ENCODE results near the gene ACAD10. TPM values are rescaled to one million over a fixed set of nuclear protein-coding genes. Genes with fewer than 3 reads are reported as not detected.

The ACAD10 gene
- total RNA-seq, 1 donor from 2014 or later: 16.9 TPM

DNA sequence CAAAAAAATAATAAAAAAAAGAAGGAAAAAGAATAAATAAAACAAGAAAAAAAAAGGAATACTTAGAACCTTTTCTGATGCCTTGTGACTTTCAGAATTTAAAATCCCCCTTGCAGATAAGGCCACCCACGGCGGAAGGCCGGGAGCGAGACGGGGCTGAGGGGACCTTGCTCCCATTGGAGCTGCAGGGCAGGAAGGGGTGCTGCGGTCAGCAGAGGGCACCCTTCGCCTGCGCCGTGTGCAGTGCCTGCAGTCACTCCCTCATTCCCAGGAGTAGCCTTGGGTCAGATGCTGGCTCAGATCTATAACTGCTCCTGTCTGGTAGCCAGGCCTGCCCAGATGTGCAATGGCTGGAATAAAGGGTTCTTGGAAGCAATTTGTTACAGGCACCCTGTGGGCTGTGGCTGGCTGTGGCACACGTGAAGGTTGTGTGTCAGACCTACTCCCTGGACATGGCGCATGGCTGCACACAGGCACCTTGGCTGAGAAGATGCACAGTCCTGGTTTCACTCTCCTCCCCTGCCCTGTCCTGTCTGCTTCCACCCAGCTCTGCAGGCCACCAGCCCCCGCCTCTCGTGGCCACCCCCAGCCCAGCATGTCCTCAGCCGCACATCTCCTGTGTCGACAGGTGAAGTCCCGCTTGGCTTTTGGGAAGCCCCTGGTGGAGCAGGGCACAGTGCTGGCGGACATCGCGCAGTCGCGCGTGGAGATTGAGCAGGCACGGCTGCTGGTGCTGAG, 67.5 kb downstream of the ACAD10 start:
- Histone ChIP-seq H3K4me1 (ENCODE audit: insufficient read depth, low read length) (peaks cover 16% of the 10 kb centered on the region), H3K4me2 (ENCODE audit: low read length) (no peak overlapping the region), H3K9ac (ENCODE audit: low read length) (no peak overlapping the region), H3K79me2 (ENCODE audit: insufficient read depth, low read length) (no peaks in the 10 kb centered on the region), H2AFZ (ENCODE audit: low read depth, low read length) (no peak overlapping the region), H3K36me3 (ENCODE audit: insufficient read depth, low read length) (no peaks in the 10 kb centered on the region), H4K20me1 (ENCODE audit: insufficient read depth, low read length) (no peaks in the 10 kb centered on the region), H3K4me3 (ENCODE audit: insufficient read depth, low read depth, low read length) (no peak overlapping the region), H3K27me3 (ENCODE audit: insufficient read depth, low read length) (no peaks in the 10 kb centered on the region), H3K27ac (ENCODE audit: low read depth, low read length) (no peak overlapping the region), H3K9me3 (ENCODE audit: insufficient read depth, low read depth, low read length) (no peaks in the 10 kb centered on the region)
- DNase-seq (ENCODE audit: low read depth) (no peak), FAIRE-seq (no peak)
- Mint-ChIP-seq H3K4me3 (ENCODE audit: unreplicated experiment) (no peak overlapping the region), H3K4me1 (ENCODE audit: low read depth, unreplicated experiment) (peaks cover 13% of the 10 kb centered on the region), H3K27ac (ENCODE audit: unreplicated experiment) (no peak overlapping the region), H3K27me3 (ENCODE audit: low read depth, unreplicated experiment) (peaks cover 2% of the 10 kb centered on the region), H3K36me3 (ENCODE audit: low read depth, unreplicated experiment) (peaks cover 8% of the 10 kb centered on the region), H3K9me3 (ENCODE audit: unreplicated experiment) (no peaks in the 10 kb centered on the region)
- TF ChIP-seq EZH2 (IDR thresholded peaks at IDR 0.05; ENCODE audit: insufficient read depth, low read length): no peak
- TF ChIP-seq, protein P1, sequence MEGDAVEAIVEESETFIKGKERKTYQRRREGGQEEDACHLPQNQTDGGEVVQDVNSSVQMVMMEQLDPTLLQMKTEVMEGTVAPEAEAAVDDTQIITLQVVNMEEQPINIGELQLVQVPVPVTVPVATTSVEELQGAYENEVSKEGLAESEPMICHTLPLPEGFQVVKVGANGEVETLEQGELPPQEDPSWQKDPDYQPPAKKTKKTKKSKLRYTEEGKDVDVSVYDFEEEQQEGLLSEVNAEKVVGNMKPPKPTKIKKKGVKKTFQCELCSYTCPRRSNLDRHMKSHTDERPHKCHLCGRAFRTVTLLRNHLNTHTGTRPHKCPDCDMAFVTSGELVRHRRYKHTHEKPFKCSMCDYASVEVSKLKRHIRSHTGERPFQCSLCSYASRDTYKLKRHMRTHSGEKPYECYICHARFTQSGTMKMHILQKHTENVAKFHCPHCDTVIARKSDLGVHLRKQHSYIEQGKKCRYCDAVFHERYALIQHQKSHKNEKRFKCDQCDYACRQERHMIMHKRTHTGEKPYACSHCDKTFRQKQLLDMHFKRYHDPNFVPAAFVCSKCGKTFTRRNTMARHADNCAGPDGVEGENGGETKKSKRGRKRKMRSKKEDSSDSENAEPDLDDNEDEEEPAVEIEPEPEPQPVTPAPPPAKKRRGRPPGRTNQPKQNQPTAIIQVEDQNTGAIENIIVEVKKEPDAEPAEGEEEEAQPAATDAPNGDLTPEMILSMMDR (IDR thresholded peaks at IDR 0.05; ENCODE audit: insufficient read depth, low read depth, low read length): peak; percentile 37

GRCh38 chr12:111754671-111755070, 68.8 kb downstream of the ACAD10 start:
- H3K27ac Mint-ChIP-seq (ENCODE audit: unreplicated experiment): no peak overlapping the region
- Histone ChIP-seq H3K4me1 (ENCODE audit: insufficient read depth, low read length) (peaks cover 16% of the 10 kb centered on the region), H3K9me3 (ENCODE audit: insufficient read depth, low read depth, low read length) (no peaks in the 10 kb centered on the region), H3K36me3 (ENCODE audit: insufficient read depth, low read length) (no peaks in the 10 kb centered on the region), H3K4me2 (ENCODE audit: low read length) (no peak overlapping the region), H3K27me3 (ENCODE audit: insufficient read depth, low read length) (no peaks in the 10 kb centered on the region), H3K9ac (ENCODE audit: low read length) (no peak overlapping the region), H2AFZ (ENCODE audit: low read depth, low read length) (no peak overlapping the region), H3K27ac (ENCODE audit: low read depth, low read length) (no peak overlapping the region), H3K79me2 (ENCODE audit: insufficient read depth, low read length) (no peaks in the 10 kb centered on the region), H3K4me3 (ENCODE audit: insufficient read depth, low read depth, low read length) (no peak overlapping the region), H4K20me1 (ENCODE audit: insufficient read depth, low read length) (no peaks in the 10 kb centered on the region)
- no peak for TF ChIP-seq EZH2 (IDR thresholded peaks at IDR 0.05; ENCODE audit: insufficient read depth, low read length)
- TF ChIP-seq, protein P1 (IDR thresholded peaks at IDR 0.05; ENCODE audit: insufficient read depth, low read depth, low read length): no peak
- H3K4me1 Mint-ChIP-seq (ENCODE audit: low read depth, unreplicated experiment): peaks cover 16% of the 10 kb centered on the region
- FAIRE-seq: no peak
- no peak overlapping the region for H3K4me3 Mint-ChIP-seq (ENCODE audit: unreplicated experiment)
- no peak for DNase-seq (ENCODE audit: low read depth)
- H3K27me3 Mint-ChIP-seq (ENCODE audit: low read depth, unreplicated experiment): peaks cover 2% of the 10 kb centered on the region
- no peaks in the 10 kb centered on the region for H3K9me3 Mint-ChIP-seq (ENCODE audit: unreplicated experiment)
- peaks cover 8% of the 10 kb centered on the region for H3K36me3 Mint-ChIP-seq (ENCODE audit: low read depth, unreplicated experiment)

- Histone ChIP-seq H3K79me2 (ENCODE audit: insufficient read depth, low read length) (no peaks in the 10 kb centered on the region), H3K9ac (ENCODE audit: low read length) (no peak overlapping the region), H3K4me2 (ENCODE audit: low read length) (no peak overlapping the region), H2AFZ (ENCODE audit: low read depth, low read length) (no peak overlapping the region), H3K9me3 (ENCODE audit: insufficient read depth, low read depth, low read length) (no peaks in the 10 kb centered on the region), H3K4me1 (ENCODE audit: insufficient read depth, low read length) (peaks cover 16% of the 10 kb centered on the region), H3K4me3 (ENCODE audit: insufficient read depth, low read depth, low read length) (no peak overlapping the region), H3K27me3 (ENCODE audit: insufficient read depth, low read length) (no peaks in the 10 kb centered on the region), H4K20me1 (ENCODE audit: insufficient read depth, low read length) (no peaks in the 10 kb centered on the region), H3K36me3 (ENCODE audit: insufficient read depth, low read length) (no peaks in the 10 kb centered on the region), H3K27ac (ENCODE audit: low read depth, low read length) (no peak overlapping the region)
- H3K4me3 Mint-ChIP-seq (ENCODE audit: unreplicated experiment): no peak overlapping the region
- TF ChIP-seq, protein P1 (IDR thresholded peaks at IDR 0.05; ENCODE audit: insufficient read depth, low read depth, low read length): no peak
- TF ChIP-seq EZH2 (IDR thresholded peaks at IDR 0.05; ENCODE audit: insufficient read depth, low read length): no peak
- H3K27me3 Mint-ChIP-seq (ENCODE audit: low read depth, unreplicated experiment): peaks cover 7% of the 10 kb centered on the region
- DNase-seq (ENCODE audit: low read depth): no peak
- no peak overlapping the region for H3K27ac Mint-ChIP-seq (ENCODE audit: unreplicated experiment)
- FAIRE-seq: no peak
- no peaks in the 10 kb centered on the region for H3K9me3 Mint-ChIP-seq (ENCODE audit: unreplicated experiment)
- H3K36me3 Mint-ChIP-seq (ENCODE audit: low read depth, unreplicated experiment): peaks cover 8% of the 10 kb centered on the region
- H3K4me1 Mint-ChIP-seq (ENCODE audit: low read depth, unreplicated experiment): peaks cover 16% of the 10 kb centered on the region
Observed at GRCh38 chr12:111756196-111756595, 70.3 kb downstream of the ACAD10 start.
